HK-2 (cell line): ENCODE measurements around the gene RGMA.
A peak's percentile ranks its signal among the peaks of the same experiment; 100 is the strongest.

Experiments used
- DNase-seq: peaks from one replicate; pipeline ENCODE4 v3.0.0-alpha.2; 2018; ENCODE audit not compliant: unreplicated experiment

Gene RGMA

GRCh38 chr15:93091465-93091864 is 2.5 kb upstream of the RGMA start:
- DNase-seq, result no peak

GRCh38 chr15:93089727-93090305 is 805 bp upstream of the RGMA start:
- DNase-seq, result no peak

GRCh38 chr15:93088200-93088980 is 621 bp downstream of the RGMA start:
- DNase-seq, result no peak

- peak; percentile 42 for DNase-seq
Measured at GRCh38 chr15:93087825-93088199, 1.2 kb downstream of the RGMA start.

GRCh38 chr15:93086791-93087190 is 2.2 kb downstream of the RGMA start:
- DNase-seq, result no peak

GRCh38 chr15:93085692-93086091 is 3.3 kb downstream of the RGMA start:
- no peak for DNase-seq

- DNase-seq, result no peak
Measured at GRCh38 chr15:93082861-93083260, 6.2 kb downstream of the RGMA start.

GRCh38 chr15:93081399-93081798 is 7.6 kb downstream of the RGMA start:
- DNase-seq, result no peak

GRCh38 chr15:93080451-93080850 is 8.6 kb downstream of the RGMA start:
- no peak for DNase-seq

- no peak for DNase-seq
Measured at GRCh38 chr15:93076875-93077274, 12.1 kb downstream of the RGMA start.

GRCh38 chr15:93076217-93076616 is 12.8 kb downstream of the RGMA start:
- DNase-seq, result no peak

- DNase-seq, result no peak
Measured at GRCh38 chr15:93074599-93074998, 14.4 kb downstream of the RGMA start.

- no peak for DNase-seq
Measured at GRCh38 chr15:93073465-93073952, 15.5 kb downstream of the RGMA start.

- DNase-seq, result peak; percentile 26
Measured at GRCh38 chr15:93072411-93073394, 16.3 kb downstream of the RGMA start.

GRCh38 chr15:93072011-93072410 is 17.0 kb downstream of the RGMA start:
- DNase-seq, result no peak

GRCh38 chr15:93071469-93071936 is 17.5 kb downstream of the RGMA start:
- DNase-seq, result no peak

GRCh38 chr15:93070551-93071296 is 18.3 kb downstream of the RGMA start:
- DNase-seq, result no peak

GRCh38 chr15:93070132-93070531 is 18.9 kb downstream of the RGMA start:
- DNase-seq, result no peak

GRCh38 chr15:93068581-93069199 is 20.3 kb downstream of the RGMA start:
- no peak for DNase-seq

- DNase-seq, result no peak
Measured at GRCh38 chr15:93067649-93068085, 21.3 kb downstream of the RGMA start.
